ENCODE results near the gene ZNF214. TPM values are rescaled to one million over a fixed set of nuclear protein-coding genes. Genes with fewer than 3 reads are reported as not detected.

ZNF214 gene
- polyA plus RNA-seq (2013, experiment 1 of 2; ENCODE audit: insufficient read length), result 1.8 TPM
- 1.6 TPM for polyA plus RNA-seq (2013, experiment 2 of 2; ENCODE audit: insufficient read length)

- DNase-seq, result peak; percentile 94
Measured at GRCh38 chr11:7020183-7020917, at the start of gene ZNF214, which contains the start of gene NLRP14. Gene ZNF214, minus strand, starts transcription at chr11:7020346. Its CDS starts 17,511 bp downstream, at chr11:7002835. Gene NLRP14, plus strand, starts transcription at chr11:7020479. Its CDS starts 18,108 bp downstream, at chr11:7038587.

GRCh38 chr11:7062534-7062933 is 42.4 kb upstream of the ZNF214 start:
- DNase-seq, result no peak

- peak; percentile 6 for DNase-seq
Measured at GRCh38 chr11:7060868-7061267, 40.7 kb upstream of the ZNF214 start.

GRCh38 chr11:7057641-7058040 is 37.5 kb upstream of the ZNF214 start:
- DNase-seq, result no peak

- no peak for DNase-seq
Measured at GRCh38 chr11:7056828-7057513, 36.8 kb upstream of the ZNF214 start.

GRCh38 chr11:7050191-7050590 is 30.0 kb upstream of the ZNF214 start:
- no peak for DNase-seq

GRCh38 chr11:7046474-7047175 is 26.5 kb upstream of the ZNF214 start:
- peak; percentile 3 for DNase-seq

- no peak for DNase-seq
Measured at GRCh38 chr11:7034019-7034418, 13.9 kb upstream of the ZNF214 start.

- no peak for DNase-seq
Measured at GRCh38 chr11:7032692-7033091, 12.5 kb upstream of the ZNF214 start.

- no peak for DNase-seq
Measured at GRCh38 chr11:7031471-7031871, 11.3 kb upstream of the ZNF214 start.

GRCh38 chr11:7030836-7031235 is 10.7 kb upstream of the ZNF214 start:
- no peak for DNase-seq

- no peak for DNase-seq
Measured at GRCh38 chr11:7028141-7028540, 8.0 kb upstream of the ZNF214 start.

GRCh38 chr11:7021318-7021717 is 1.2 kb upstream of the ZNF214 start:
- DNase-seq, result no peak

- peak; percentile 10 for DNase-seq
Measured at GRCh38 chr11:7019500-7020182, 505 bp downstream of the ZNF214 start.

GRCh38 chr11:7016011-7016410 is 4.1 kb downstream of the ZNF214 start:
- DNase-seq, result no peak

- no peak for DNase-seq
Measured at GRCh38 chr11:7014118-7014517, 6.0 kb downstream of the ZNF214 start.

- peak; percentile 75 for DNase-seq
Measured at GRCh38 chr11:7004482-7004881, 15.7 kb downstream of the ZNF214 start.

GRCh38 chr11:6995703-6996102 is 24.4 kb downstream of the ZNF214 start:
- no peak for DNase-seq

GRCh38 chr11:6992457-6993417 is 27.4 kb downstream of the ZNF214 start:
- peak; percentile 93 for DNase-seq

GRCh38 chr11:6992026-6992425 is 28.1 kb downstream of the ZNF214 start:
- peak; percentile 58 for DNase-seq

GRCh38 chr11:6991227-6991626 is 28.9 kb downstream of the ZNF214 start:
- no peak for DNase-seq
